Measurements from ENCODE around the gene UBE2G1.

UBE2G1 gene

GRCh38 chr17:4406386-4406785 is 39.9 kb upstream of the UBE2G1 start:
- TF ChIP-seq FOXP2 (optimal IDR thresholded peaks at IDR 0.05; ENCODE audit: borderline replicate concordance, extremely low read depth, extremely low read length, insufficient read depth): no peak
- no peak for TF ChIP-seq SIN3A (IDR thresholded peaks at IDR 0.05; ENCODE audit: borderline replicate concordance, insufficient read depth, low read length)
- TF ChIP-seq TAF1 (IDR thresholded peaks at IDR 0.05; ENCODE audit: borderline replicate concordance, insufficient read depth, low read length): no peak
- TF ChIP-seq POLR2AphosphoS5 (IDR thresholded peaks at IDR 0.05; ENCODE audit: low read depth, low read length): no peak
- no peak for TF ChIP-seq REST (IDR thresholded peaks at IDR 0.05; ENCODE audit: insufficient read depth in 1 of 2, low read depth in 2 of 2, low read length in 2 of 2)

- TF ChIP-seq REST (IDR thresholded peaks at IDR 0.05; ENCODE audit: insufficient read depth in 1 of 2, low read depth in 2 of 2, low read length in 2 of 2) (no peak), FOXP2 (optimal IDR thresholded peaks at IDR 0.05; ENCODE audit: borderline replicate concordance, extremely low read depth, extremely low read length, insufficient read depth) (no peak), POLR2AphosphoS5 (IDR thresholded peaks at IDR 0.05; ENCODE audit: low read depth, low read length) (no peak), SIN3A (IDR thresholded peaks at IDR 0.05; ENCODE audit: borderline replicate concordance, insufficient read depth, low read length) (no peak), TAF1 (IDR thresholded peaks at IDR 0.05; ENCODE audit: borderline replicate concordance, insufficient read depth, low read length) (no peak)
Measured at GRCh38 chr17:4405699-4406098, 39.2 kb upstream of the UBE2G1 start.

- no peak for TF ChIP-seq POLR2AphosphoS5 (IDR thresholded peaks at IDR 0.05; ENCODE audit: low read depth, low read length)
- no peak for TF ChIP-seq REST (IDR thresholded peaks at IDR 0.05; ENCODE audit: insufficient read depth in 1 of 2, low read depth in 2 of 2, low read length in 2 of 2)
- TF ChIP-seq SIN3A (IDR thresholded peaks at IDR 0.05; ENCODE audit: borderline replicate concordance, insufficient read depth, low read length): no peak
- no peak for TF ChIP-seq TAF1 (IDR thresholded peaks at IDR 0.05; ENCODE audit: borderline replicate concordance, insufficient read depth, low read length)
- no peak for TF ChIP-seq FOXP2 (optimal IDR thresholded peaks at IDR 0.05; ENCODE audit: borderline replicate concordance, extremely low read depth, extremely low read length, insufficient read depth)
Measured at GRCh38 chr17:4405038-4405669, 38.7 kb upstream of the UBE2G1 start.

GRCh38 chr17:4397840-4398239 is 31.4 kb upstream of the UBE2G1 start:
- no peak for TF ChIP-seq FOXP2 (optimal IDR thresholded peaks at IDR 0.05; ENCODE audit: borderline replicate concordance, extremely low read depth, extremely low read length, insufficient read depth)
- no peak for TF ChIP-seq SIN3A (IDR thresholded peaks at IDR 0.05; ENCODE audit: borderline replicate concordance, insufficient read depth, low read length)
- TF ChIP-seq POLR2AphosphoS5 (IDR thresholded peaks at IDR 0.05; ENCODE audit: low read depth, low read length): no peak
- no peak for TF ChIP-seq TAF1 (IDR thresholded peaks at IDR 0.05; ENCODE audit: borderline replicate concordance, insufficient read depth, low read length)
- TF ChIP-seq REST (IDR thresholded peaks at IDR 0.05; ENCODE audit: insufficient read depth in 1 of 2, low read depth in 2 of 2, low read length in 2 of 2): no peak
